Breast epithelium (tissue), 3 donors: ENCODE results near the gene FANCD2.

Experiments
- CTCF ChIP-seq, 3 donors: fragments of 450-650 bp; IDR thresholded peaks; one replicate each; pipeline ENCODE4 v1.5.1; 2016 to 2017; ENCODE audit warnings: antibody characterized with exemption in 3 of 3, mild to moderate bottlenecking in 3 of 3, moderate library complexity in 3 of 3
- POLR2A ChIP-seq: fragments of 450-650 bp; IDR thresholded peaks from one replicate; pipeline ENCODE4 v1.6.1; 2016; ENCODE audit warnings: antibody characterized with exemption, mild to moderate bottlenecking, moderate library complexity
- POLR2AphosphoS5 ChIP-seq, 3 donors: sonication (generic); formaldehyde crosslinking; IDR thresholded peaks; one replicate each; pipeline ENCODE4 v1.6.1; 2017; ENCODE audit warnings: antibody characterized with exemption in 3 of 3

GRCh38 chr3:10047876-10048275, 21.6 kb downstream of the FANCD2 start:
- no peak for TF ChIP-seq CTCF (IDR thresholded peaks at IDR 0.05)
- TF ChIP-seq POLR2A, result no peak
- no peak for TF ChIP-seq POLR2AphosphoS5 (IDR thresholded peaks at IDR 0.05)
